HG02884 (cell line): ENCODE results near the gene ABCC10.
"Not testable (repeated sequence)": the region's sequence is repeated elsewhere in the genome, so short reads cannot be mapped to it uniquely, and the experiment has no call there.

Source experiments
- ATAC-seq: cut with Tn5 transposase; IDR thresholded peaks from one replicate; pipeline ENCODE4 v1.9.1; 2021; ENCODE audit warnings: mild to moderate bottlenecking, moderate library complexity; ENCODE audit not compliant: unreplicated experiment

The ABCC10 gene, protein sequence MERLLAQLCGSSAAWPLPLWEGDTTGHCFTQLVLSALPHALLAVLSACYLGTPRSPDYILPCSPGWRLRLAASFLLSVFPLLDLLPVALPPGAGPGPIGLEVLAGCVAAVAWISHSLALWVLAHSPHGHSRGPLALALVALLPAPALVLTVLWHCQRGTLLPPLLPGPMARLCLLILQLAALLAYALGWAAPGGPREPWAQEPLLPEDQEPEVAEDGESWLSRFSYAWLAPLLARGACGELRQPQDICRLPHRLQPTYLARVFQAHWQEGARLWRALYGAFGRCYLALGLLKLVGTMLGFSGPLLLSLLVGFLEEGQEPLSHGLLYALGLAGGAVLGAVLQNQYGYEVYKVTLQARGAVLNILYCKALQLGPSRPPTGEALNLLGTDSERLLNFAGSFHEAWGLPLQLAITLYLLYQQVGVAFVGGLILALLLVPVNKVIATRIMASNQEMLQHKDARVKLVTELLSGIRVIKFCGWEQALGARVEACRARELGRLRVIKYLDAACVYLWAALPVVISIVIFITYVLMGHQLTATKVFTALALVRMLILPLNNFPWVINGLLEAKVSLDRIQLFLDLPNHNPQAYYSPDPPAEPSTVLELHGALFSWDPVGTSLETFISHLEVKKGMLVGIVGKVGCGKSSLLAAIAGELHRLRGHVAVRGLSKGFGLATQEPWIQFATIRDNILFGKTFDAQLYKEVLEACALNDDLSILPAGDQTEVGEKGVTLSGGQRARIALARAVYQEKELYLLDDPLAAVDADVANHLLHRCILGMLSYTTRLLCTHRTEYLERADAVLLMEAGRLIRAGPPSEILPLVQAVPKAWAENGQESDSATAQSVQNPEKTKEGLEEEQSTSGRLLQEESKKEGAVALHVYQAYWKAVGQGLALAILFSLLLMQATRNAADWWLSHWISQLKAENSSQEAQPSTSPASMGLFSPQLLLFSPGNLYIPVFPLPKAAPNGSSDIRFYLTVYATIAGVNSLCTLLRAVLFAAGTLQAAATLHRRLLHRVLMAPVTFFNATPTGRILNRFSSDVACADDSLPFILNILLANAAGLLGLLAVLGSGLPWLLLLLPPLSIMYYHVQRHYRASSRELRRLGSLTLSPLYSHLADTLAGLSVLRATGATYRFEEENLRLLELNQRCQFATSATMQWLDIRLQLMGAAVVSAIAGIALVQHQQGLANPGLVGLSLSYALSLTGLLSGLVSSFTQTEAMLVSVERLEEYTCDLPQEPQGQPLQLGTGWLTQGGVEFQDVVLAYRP (N-terminal part only)

DNA sequence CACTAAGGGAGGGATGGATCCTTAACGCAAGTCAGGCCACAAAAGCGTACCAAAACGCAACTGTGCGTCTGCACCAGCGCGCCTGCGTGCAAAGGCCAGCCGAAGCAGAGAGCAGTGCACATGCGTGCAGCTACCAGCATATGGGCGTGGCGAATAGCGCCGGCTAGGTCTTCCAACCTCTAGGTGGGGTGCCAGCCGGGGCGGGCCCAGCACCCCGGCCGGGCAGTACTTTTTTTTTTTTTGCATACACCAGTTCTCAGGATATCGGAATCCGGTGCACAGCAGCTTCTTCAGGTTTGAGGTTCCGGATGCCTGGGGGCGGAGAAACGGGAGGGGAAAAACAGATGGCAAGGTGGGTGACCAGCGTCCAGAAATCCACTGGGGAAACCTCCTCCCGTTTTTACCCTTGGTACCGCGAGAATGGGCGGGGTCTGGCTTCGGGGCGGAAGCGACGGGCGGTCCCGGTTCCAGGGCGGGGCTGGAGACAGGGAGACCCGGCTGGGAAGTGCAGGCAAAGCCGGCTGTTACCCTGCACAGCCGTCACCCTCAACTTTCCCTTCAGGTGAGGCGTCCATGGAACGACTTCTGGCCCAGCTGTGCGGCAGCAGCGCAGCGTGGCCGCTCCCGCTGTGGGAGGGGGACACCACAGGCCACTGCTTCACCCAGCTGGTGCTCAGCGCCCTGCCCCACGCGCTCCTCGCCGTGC, at the start of gene ABCC10:
ABCC10 (plus strand) TSS at position 136 of the 706 bp plus-strand sequence; CDS start at position 574, 438 bp downstream.
- peak; percentile 91 for ATAC-seq

GRCh38 chr6:43377710-43378229, 49.6 kb upstream of the ABCC10 start:
- no peak for ATAC-seq

- ATAC-seq, result no peak
Observed at GRCh38 chr6:43378631-43379030, 48.7 kb upstream of the ABCC10 start.

DNA sequence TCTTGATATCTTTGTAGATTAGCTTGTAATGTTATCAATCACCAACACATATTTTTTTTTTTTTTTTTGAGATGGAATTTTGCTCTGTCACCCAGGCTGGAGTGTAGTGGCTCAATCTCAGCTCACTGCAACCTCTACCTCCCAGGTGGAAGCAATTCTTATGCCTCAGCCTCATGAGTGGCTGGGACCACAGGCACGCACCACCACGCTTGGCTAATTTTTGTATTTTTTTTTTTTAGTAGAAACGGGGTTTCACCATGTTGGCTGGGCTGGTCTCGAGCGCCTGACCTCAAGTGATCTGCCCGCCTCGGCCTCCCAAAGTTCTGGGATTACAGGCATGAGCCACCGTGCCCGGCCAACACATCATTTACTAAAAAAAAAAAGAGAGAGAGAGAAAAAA, 46.5 kb upstream of the ABCC10 start:
- ATAC-seq, result not testable (repeated sequence)

GRCh38 chr6:43383021-43383667, 44.2 kb upstream of the ABCC10 start:
- ATAC-seq, result peak; percentile 22

GRCh38 chr6:43386492-43386891, 40.8 kb upstream of the ABCC10 start:
- ATAC-seq, result no peak

DNA sequence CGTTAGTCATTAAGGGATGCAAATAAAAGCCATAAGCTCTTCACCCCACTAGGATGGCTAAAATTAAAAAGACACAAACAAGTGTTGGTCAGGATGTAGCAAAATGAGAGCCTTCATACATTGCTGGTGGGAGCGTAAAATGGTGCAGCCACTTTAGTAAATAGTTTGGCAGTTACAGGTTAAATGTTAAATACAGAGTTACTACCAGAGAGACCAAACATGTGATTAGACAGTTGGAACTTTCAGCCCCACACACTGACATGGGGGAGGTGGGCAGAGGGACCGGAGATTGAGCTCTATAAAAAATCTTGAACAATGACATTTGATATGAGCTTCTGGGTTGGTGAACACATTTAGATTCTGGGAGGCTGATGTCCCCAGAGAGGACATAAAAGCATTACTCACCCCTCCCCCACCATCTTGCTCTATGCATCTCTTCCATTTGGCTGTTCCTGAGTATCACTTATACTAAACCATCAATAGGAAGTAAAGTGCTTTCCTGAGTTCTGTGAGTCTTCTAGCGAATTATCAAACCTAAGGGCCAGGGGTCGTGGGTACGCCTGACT, 37.5 kb upstream of the ABCC10 start:
- no peak for ATAC-seq

DNA sequence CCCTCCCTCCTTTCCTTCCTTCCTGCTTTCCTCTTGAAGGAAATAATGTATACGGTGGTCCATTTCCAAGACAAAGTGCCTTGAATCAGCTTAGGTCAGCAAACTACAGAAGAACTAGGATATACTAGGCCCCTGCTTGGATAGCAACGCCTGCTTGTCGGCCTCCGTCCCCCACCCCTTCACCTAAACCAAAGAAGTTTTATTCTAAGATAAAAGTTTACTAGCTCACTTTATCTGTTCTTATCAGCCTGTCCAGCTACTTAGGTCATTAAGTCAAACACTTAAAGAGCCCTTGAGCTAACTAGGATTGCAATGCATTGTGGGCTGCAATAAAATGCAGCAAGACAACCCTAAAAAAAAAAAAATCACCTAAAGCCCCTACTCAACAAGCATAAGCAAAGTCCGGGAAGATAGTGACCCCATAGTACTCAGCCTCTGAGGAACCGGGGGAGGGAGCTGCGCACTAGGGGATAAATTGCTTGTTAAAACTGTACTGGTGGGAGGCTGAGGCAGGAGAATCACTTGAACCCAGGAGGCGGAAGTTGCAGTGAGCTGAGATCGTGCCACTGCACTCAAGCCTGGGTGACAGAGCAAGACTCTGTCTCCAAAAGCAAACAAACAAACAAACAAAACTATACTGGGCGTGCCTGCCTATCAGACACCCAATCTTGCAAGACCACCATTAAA, 36.4 kb upstream of the ABCC10 start:
- not testable (repeated sequence) for ATAC-seq

DNA sequence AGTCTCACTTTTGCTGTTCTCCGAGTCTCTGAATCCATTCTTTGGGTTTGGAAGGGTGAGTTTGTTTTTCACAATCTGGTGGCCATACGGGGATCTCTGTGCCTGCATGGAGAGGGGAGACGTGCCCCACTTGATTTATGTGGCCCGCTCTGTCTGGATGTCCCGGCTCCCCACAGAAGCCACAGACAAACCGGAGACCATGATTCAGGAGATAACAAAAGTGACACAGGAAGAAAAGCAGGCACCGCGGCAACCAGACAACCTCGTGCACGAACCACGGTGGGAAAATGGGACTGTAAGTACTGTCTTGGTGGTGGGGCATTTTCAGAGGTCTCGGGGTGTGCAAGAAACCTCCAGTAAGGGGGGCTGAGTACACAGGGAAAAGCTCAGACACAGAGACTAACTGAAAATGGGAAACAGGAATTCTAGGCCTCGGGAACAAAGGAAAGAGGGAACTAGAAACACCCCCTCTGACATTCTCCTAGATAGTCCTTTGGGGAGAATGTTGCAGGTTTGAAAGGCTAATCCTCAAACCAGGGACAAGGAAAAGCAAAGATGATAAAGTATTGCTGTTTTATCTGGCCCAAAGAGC, 35.8 kb upstream of the ABCC10 start:
- no peak for ATAC-seq

- not testable (repeated sequence) for ATAC-seq
Observed at GRCh38 chr6:43393133-43393532, 34.2 kb upstream of the ABCC10 start.

- ATAC-seq, result no peak
Observed at GRCh38 chr6:43393602-43394001, 33.7 kb upstream of the ABCC10 start.

GRCh38 chr6:43394982-43395381, 32.4 kb upstream of the ABCC10 start:
- ATAC-seq, result no peak

- no peak for ATAC-seq
Observed at GRCh38 chr6:43395776-43396175, 31.6 kb upstream of the ABCC10 start.

DNA sequence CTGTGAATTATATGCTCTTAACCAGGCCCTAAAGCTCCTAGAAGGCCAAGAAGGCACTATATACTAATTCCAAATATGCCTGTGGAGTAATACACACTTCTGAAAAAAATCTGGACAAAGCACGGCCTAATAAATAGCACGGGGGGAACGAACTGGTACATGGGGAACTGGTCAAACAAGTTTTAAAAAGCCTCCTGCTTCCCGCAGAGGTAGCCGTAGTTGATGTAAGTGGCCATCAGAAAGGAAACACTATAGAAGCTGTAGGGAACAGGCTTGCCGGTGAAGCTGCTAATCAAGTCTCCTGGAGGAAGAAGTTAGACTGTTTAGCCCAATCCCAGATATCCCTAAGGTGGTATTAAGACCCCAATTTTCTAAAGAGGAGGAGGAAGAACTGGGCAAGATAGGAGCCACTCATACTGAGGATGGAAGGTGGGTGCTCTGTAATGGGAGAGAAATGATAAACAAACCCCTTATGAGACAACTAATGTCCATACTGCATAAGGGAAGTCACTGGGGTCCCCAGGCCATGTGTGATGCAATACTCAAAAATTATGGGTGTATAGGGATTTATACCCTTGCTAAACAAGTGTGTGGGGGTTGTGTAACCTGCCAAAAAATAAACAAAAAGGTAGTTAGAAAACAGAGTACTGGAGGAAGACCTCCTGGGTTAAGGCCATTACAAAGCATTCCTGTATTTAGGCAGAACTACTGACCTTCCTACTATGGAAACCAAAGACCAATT, 30.8 kb upstream of the ABCC10 start:
- ATAC-seq, result no peak

GRCh38 chr6:43399932-43400487, 27.3 kb upstream of the ABCC10 start:
- no peak for ATAC-seq

DNA sequence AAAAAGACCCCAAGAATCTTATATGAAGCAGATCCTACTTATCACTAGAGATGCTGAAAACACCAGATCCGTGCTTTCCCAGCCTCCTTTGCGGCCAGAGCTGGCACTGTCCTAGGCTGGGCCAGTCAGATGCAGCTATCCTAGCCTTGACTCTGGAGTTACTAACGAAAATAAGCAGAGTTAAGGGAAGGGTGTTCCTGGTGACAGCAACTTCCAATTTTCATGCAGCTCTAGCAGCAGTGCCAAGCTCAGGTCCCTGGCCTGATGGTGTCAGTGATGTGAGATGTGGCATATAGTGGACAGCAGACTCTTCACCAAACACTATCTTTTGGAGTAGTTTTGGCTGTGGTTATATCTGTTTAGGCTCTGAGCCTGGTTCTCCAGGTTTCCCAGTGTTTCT, 25.6 kb upstream of the ABCC10 start:
- ATAC-seq, result no peak

DNA sequence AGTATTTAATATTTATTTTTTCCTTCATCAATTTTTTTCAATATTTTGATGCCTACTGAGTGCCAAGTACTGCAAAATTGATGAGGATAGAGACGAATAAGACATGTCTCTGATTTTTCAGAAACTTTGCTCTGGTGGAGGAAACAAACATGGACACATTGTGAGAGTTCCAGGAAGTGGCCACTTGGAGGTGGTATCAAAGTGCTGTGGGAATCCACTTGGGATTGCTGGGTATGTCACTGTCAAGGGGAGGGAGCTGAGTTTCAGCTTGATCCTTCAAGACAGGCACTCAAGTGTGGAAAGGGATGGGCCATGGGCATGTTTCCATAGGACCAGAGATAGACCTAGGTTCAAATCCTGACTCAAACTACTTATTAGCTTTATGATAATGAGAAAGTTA, 24.5 kb upstream of the ABCC10 start:
- ATAC-seq, result no peak
